GM23338 (cell line): ENCODE measurements around the gene PDLIM5.

Experiments used
- CTCF ChIP-seq, 2 experiments: fragments of 200-600 bp in 1 of 2; sonication (generic) in 1 of 2; conservative IDR thresholded peaks; 2 replicates each; pipeline versions ENCODE4 v1.5.1 to v1.6.1; 2016 to 2017; ENCODE audit warnings: antibody characterized with exemption in 2 of 2, low read depth in 2 of 2, mild to moderate bottlenecking in 2 of 2, moderate library complexity in 1 of 2
- EZH2 ChIP-seq: fragments of 200-600 bp; sonication (generic); IDR thresholded peaks from one replicate; pipeline ENCODE4 v1.8.0; 2017; ENCODE audit warnings: antibody characterized with exemption, mild to moderate bottlenecking, low read depth; ENCODE audit not compliant: unreplicated experiment
- POLR2AphosphoS5 ChIP-seq: IDR thresholded peaks from 2 replicates; pipeline ENCODE4 v1.6.1; 2016; ENCODE audit warnings: antibody characterized with exemption, low read depth

GRCh38 chr4:94576210-94576609 lies 124.5 kb downstream of the PDLIM5 start:
- no peak for TF ChIP-seq EZH2
- TF ChIP-seq CTCF (conservative IDR thresholded peaks at IDR 0.05; ENCODE audit: low read depth in 2 of 2) = no peak
- TF ChIP-seq POLR2AphosphoS5 = no peak
